Osteocyte (in vitro differentiated cells): ENCODE measurements around the gene BARX1. TPM values are rescaled to one million over a fixed set of nuclear protein-coding genes. Genes with fewer than 3 reads are reported as not detected.

Source experiments
- DNase-seq: peaks from one replicate; pipeline ENCODE4 v3.0.0; 2021; ENCODE audit warnings: mixed read lengths; ENCODE audit not compliant: unreplicated experiment; ENCODE audit errors: extremely low spot score
- H3K27ac Mint-ChIP-seq: one replicate; pipeline ENCODE4 v1.8.0; 2021; ENCODE audit warnings: mild to moderate bottlenecking, mixed read lengths; ENCODE audit not compliant: unreplicated experiment
- H3K27me3 Mint-ChIP-seq: one replicate; pipeline ENCODE4 v1.8.0; 2021; ENCODE audit warnings: mixed read lengths; ENCODE audit not compliant: unreplicated experiment
- H3K36me3 Mint-ChIP-seq: one replicate; pipeline ENCODE4 v1.8.0; 2021; ENCODE audit warnings: mixed read lengths; ENCODE audit not compliant: unreplicated experiment
- H3K4me1 Mint-ChIP-seq: one replicate; pipeline ENCODE4 v1.8.0; 2021; ENCODE audit warnings: mixed read lengths; ENCODE audit not compliant: unreplicated experiment
- H3K4me3 Mint-ChIP-seq: one replicate; pipeline ENCODE4 v1.8.0; 2021; ENCODE audit warnings: mild to moderate bottlenecking, moderate library complexity, mixed read lengths; ENCODE audit not compliant: unreplicated experiment
- H3K9me3 Mint-ChIP-seq: one replicate; pipeline ENCODE4 v1.8.0; 2021; ENCODE audit warnings: mixed read lengths; ENCODE audit not compliant: unreplicated experiment
- total RNA-seq: library from RNA; stranded (reverse); gene quantifications from 2 replicates; pipeline ENCODE4 v1.2.1, GENCODE V29; 2021
- TF ChIP-seq, protein P1 (sequence below): fragments of 200-600 bp; sonication (generic); IDR thresholded peaks from 2 replicates; pipeline ENCODE4 v1.5.0; 2021; ENCODE audit warnings: antibody characterized with exemption, mild to moderate bottlenecking, moderate library complexity

The BARX1 gene
- total RNA-seq, 1 donor from 2014 or later: 2.2 TPM

DNA sequence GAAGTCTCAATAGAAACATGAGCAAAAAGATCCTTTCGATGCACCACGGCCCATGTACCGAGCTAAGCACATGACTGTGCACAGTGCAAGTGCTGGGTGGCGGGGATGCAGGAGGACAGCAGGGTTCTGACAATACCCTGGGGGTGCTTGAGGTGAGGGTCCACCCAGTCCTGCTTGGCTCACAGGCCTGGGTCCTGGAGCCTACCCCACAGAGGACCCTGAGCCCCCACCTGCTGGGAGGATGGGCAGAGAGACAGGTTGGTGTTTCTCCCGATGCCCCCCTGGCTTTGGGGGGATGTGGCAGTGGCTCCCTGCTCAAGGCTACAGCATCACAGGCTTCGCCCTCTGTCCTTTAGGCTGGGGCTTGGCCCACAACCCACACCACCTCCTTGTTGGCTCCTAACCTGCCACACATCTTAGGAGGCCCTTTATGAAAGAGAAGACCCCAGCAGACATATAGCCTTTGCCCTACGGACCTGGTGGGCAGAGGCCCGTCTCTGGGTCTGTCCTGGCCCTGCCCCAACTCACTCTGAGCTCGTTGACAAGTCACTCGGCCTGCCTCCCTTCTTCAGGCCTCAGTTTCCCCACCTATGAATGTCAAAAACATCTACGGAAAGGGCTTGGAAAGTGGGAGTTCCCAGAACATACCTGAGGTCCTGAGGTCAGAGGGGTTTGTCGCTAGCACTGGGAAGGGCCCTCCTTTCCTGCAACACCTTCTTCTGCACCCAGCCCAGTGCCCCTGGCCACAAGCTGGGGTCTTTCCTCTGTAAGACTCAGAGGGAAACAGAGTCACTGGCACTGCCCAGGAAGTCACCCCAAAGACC lies 50.3 kb downstream of the BARX1 start:
- no peaks in the 10 kb centered on the region for H3K4me1 Mint-ChIP-seq
- no peaks in the 10 kb centered on the region for H3K36me3 Mint-ChIP-seq
- no peak overlapping the region for H3K27ac Mint-ChIP-seq
- peaks cover 4% of the 10 kb centered on the region for H3K27me3 Mint-ChIP-seq
- H3K4me3 Mint-ChIP-seq: no peak overlapping the region
- no peak for DNase-seq
- TF ChIP-seq, protein P1, sequence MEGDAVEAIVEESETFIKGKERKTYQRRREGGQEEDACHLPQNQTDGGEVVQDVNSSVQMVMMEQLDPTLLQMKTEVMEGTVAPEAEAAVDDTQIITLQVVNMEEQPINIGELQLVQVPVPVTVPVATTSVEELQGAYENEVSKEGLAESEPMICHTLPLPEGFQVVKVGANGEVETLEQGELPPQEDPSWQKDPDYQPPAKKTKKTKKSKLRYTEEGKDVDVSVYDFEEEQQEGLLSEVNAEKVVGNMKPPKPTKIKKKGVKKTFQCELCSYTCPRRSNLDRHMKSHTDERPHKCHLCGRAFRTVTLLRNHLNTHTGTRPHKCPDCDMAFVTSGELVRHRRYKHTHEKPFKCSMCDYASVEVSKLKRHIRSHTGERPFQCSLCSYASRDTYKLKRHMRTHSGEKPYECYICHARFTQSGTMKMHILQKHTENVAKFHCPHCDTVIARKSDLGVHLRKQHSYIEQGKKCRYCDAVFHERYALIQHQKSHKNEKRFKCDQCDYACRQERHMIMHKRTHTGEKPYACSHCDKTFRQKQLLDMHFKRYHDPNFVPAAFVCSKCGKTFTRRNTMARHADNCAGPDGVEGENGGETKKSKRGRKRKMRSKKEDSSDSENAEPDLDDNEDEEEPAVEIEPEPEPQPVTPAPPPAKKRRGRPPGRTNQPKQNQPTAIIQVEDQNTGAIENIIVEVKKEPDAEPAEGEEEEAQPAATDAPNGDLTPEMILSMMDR: no peak
- peaks cover 5% of the 10 kb centered on the region for H3K9me3 Mint-ChIP-seq

DNA sequence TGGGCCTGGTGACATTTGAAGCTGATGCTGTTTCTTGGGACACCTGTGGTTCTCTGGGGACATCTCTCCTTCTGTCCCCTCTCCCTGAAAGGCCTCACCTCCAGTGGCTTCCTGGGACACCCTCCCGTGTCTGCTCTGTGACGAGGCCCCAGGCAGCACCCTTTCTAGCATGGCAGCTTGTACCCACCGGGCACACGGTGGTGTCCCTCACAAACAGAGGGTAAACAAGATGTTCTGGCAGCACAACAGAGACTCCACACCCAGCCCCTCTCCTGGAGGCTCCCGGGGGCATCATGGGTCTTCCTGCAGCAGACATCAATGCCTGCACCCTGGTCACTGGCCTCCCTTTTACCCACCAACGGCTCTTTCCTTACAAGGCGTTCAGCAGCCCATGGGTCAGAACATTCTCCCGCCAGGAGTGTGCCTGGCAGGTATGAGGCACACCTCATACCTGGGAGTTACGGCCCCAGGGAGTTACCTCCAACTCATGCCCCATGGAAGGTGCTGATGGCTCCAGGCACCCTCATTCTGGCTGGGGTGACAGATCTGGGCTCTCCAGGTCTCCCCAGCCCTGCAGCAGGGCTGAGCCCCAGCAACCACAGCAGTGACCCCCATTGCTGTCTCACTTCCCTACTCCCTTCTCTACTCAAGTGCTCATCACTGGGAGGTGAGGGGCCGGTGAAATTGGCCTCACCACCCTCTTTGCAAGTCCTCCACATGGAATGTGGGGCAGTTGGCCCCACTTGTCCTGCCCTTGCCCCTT lies 51.1 kb downstream of the BARX1 start:
- H3K9me3 Mint-ChIP-seq: peaks cover 5% of the 10 kb centered on the region
- no peaks in the 10 kb centered on the region for H3K36me3 Mint-ChIP-seq
- peaks cover 4% of the 10 kb centered on the region for H3K27me3 Mint-ChIP-seq
- no peak overlapping the region for H3K27ac Mint-ChIP-seq
- DNase-seq: no peak
- H3K4me3 Mint-ChIP-seq: no peak overlapping the region
- TF ChIP-seq, protein P1: no peak
- H3K4me1 Mint-ChIP-seq: no peaks in the 10 kb centered on the region

DNA sequence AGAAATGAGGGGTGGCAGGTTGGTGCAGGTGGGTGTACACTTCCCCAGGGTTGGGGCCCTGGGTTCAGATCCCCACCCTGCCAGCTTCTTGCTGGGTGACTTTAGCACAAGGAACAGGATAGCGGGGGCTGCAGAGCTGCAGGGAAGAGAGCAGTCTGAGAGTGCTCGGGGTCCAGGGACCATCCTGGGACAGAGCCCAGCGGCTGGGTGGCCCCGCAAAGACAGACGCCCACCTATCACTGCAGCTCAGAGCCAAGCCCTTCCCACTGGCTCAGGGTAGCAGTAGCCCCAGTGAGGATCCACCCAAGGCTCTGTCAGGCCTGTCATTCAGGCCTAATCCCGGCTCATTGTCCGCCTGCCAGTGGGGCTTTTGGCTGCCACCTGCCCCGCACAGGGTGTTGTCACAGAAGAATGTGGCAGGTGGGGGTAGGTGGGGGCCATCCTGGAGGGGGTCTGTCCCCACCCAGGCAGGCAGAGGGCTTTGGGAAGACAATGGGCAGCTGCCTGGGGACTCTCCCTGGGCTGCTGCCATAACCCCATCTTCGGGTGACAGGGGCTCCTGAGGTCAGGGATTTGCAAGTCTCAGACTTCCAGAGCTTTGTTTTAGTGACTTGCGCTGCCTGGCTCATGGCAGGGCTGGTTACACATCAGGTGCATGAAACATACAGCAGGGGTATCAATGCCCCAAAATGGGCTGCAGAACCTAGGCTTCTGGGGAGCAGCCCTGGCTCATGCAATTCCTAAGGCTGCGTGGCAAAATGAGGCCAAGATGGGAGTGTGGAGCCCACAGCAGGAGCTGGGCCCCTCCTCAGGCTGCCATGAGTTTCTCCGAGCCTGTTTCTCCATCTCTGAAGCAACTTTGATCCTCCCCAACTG lies 52.1 kb downstream of the BARX1 start:
- Mint-ChIP-seq H3K27me3 (peaks cover 4% of the 10 kb centered on the region), H3K4me1 (no peaks in the 10 kb centered on the region)
- no peak for DNase-seq

DNA sequence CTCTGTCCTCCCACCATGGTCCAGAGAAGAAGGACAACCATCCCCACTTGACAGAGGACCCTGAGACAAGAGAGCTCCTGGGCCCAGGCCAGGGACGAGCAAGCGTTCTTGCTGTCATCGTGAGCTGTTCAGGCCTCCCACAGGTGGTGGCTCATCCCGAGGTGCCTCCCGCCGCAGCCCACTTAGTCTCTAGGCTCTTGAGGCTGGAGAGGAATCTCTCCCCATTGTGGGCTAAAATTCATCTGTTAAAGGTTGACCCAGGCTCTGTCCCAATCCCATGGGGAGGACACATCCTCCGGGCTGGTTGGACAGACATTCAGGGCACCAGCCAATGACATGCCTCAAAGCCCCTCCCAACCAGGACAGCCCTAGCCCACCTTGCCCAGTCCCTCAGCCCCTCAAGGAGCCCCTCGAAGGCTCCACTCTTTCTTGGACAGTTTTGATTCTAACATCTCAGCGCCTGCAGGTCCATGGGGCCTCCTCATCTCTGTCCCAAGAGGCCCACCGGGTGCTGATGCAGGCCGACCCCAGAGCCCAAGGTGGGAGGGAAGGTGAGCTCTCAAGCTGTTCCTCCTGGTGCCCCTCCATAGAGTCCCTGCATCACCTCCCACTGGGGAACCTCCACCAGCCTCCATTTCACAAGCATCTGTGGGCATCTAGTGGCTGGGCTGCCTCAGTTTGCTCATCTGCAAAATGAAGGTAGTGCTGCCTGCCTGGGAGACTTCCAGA lies 52.9 kb downstream of the BARX1 start:
- H3K36me3 Mint-ChIP-seq: no peaks in the 10 kb centered on the region

More for the DNA sequence above, 52.1 kb downstream of the BARX1 start:
- H3K4me3 Mint-ChIP-seq: no peak overlapping the region
- H3K9me3 Mint-ChIP-seq: peaks cover 5% of the 10 kb centered on the region
- H3K27ac Mint-ChIP-seq: no peak overlapping the region
- TF ChIP-seq, protein P1: no peak
- no peaks in the 10 kb centered on the region for H3K36me3 Mint-ChIP-seq

More for the DNA sequence above, 52.9 kb downstream of the BARX1 start:
- Mint-ChIP-seq H3K9me3 (peaks cover 5% of the 10 kb centered on the region), H3K27me3 (peaks cover 4% of the 10 kb centered on the region), H3K4me3 (no peak overlapping the region), H3K4me1 (no peaks in the 10 kb centered on the region), H3K27ac (no peak overlapping the region)
- TF ChIP-seq, protein P1: no peak
- DNase-seq: peak; percentile 68

Other genes starting within 250 kb of the BARX1 start
- 9.9 and 11.5 TPM in 2 replicates for gene PTPDC1, start 129.1 kb upstream of the BARX1 start, total RNA-seq